ENCODE results near the gene TYRP1.

DNA sequence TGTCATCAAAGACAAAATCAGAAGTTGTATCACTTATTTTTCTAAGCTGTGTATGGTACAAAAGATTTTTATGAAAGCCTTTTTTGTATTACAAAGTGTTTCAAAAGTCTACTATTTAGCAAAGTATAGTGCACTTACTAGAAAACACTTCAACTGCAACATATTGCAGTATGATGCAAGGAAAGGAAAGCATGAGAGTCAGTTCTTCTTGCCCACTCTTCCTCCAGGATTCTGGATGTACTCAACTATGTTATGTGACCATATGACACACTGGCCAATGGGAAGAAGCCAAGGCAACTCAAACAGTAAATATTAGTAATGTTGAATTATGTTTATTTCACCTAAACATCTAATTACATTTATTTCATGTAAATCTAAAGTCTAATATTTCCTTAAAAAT is 49.5 kb upstream of the TYRP1 start:
- TF ChIP-seq POLR2A (IDR thresholded peaks at IDR 0.05; ENCODE audit: low read length) (no peak), GATA1 (IDR thresholded peaks at IDR 0.05; ENCODE audit: low read depth, low read length) (no peak)

Measured in erythroblast (primary cell).